ENCODE data around the gene HOXA4. TPM values are rescaled to one million over a fixed set of nuclear protein-coding genes. Genes with fewer than 3 reads are reported as not detected.

Gene HOXA4
- total and polyA plus RNA-seq, 10 of the 15 experiments (the other 5 are each of a cell fraction or from before 2014, with no cell fraction given), result 0.07 TPM; not detected in 9

DNA sequence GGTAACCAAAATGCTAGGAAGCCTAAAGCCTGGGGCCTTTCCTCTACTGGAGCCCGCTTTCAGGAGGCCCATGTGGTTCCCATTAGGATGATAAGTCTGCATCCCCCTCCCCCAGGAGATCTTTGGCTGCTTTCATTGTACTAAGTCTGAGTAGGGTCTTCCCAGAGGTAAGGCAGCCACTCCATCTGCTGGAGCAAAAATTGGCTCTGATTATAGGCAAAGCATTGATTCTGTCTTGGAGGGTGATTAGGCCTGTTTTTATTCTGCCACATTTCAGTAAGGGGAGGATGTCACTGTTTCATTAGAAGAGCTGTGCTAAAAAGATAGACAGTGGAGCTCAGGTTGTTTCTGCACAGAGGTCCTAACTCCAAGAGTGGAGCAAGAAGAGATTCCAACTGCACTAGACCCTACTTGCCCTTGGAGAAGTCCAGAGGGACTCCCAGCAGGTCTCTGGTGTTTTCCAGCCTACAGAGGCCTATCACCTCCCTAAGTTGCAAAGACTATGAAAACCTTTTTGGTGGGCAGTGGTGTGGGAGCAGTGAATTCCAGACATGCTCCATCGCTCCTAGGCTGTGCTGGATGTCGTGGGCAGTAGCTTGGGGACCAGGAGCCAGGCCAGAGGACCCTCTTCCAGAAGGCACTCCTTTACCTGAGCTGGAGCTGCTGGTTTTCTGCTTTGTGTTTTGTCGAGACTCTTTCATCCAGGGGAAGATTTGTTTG lies 20.9 kb downstream of the HOXA4 start (continued):
- TF ChIP-seq, protein P1, sequence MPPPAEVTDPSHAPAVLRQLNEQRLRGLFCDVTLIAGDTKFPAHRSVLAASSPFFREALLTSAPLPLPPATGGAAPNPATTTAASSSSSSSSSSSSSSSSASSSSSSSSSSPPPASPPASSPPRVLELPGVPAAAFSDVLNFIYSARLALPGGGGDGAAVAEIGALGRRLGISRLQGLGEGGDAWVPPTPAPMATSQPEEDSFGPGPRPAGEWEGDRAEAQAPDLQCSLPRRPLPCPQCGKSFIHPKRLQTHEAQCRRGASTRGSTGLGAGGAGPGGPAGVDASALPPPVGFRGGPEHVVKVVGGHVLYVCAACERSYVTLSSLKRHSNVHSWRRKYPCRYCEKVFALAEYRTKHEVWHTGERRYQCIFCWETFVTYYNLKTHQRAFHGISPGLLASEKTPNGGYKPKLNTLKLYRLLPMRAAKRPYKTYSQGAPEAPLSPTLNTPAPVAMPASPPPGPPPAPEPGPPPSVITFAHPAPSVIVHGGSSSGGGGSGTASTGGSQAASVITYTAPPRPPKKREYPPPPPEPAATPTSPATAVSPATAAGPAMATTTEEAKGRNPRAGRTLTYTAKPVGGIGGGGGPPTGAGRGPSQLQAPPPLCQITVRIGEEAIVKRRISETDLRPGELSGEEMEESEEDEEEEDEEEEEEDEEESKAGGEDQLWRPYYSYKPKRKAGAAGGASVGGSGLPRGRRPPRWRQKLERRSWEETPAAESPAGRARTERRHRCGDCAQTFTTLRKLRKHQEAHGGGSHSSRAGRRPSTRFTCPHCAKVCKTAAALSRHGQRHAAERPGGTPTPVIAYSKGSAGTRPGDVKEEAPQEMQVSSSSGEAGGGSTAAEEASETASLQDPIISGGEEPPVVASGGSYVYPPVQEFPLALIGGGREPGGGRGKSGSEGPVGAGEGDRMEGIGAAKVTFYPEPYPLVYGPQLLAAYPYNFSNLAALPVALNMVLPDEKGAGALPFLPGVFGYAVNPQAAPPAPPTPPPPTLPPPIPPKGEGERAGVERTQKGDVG (CRISPR knock-in tag; IDR thresholded peaks at IDR 0.05), result no peak

DNA sequence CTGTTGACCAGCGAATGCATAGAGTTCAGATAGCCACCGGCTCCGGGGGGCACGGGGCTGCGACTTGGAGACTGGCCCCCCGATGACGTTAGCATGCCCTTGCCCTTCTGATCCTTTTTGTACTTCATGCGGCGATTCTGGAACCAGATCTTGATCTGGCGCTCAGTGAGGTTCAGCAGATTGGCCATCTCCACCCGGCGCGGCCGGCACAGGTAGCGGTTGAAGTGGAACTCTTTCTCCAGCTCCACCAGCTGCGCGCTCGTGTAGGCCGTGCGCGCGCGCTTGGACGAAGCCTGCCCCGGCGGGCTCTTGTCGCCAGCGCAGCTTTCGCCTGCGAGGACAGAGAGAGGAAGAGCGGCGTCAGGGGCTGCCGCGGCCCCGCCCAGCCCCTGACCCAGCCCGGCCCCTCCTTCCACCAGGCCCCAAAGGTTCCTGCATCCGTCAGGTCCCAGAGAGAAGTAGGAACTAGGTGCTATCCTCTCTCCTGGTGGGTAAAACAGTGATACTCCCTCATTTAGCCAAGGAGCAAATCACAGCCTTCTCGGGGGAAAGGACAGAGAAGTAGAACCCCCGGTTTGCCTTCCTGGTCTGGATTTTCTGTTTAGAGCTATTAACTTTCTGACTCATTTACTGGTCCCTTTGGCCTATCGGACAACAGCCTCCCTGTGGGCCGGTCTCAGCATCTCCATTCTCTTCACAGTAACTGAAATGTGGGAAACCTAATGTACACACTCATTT lies 22.0 kb downstream of the HOXA4 start:
- no peak for FAIRE-seq
- ATAC-seq, result no peak
- H3K4me1 ChIP-seq (ENCODE audit: control insufficient read depth, insufficient read depth, low read length), result no peaks in the 10 kb centered on the region
- H3K9me3 ChIP-seq (replicated peaks; ENCODE audit: control insufficient read depth, insufficient read depth, low read length), result no peaks in the 10 kb centered on the region; the same call in 2 of the 3 replicates
- no peak overlapping the region for H3K4me2 ChIP-seq (ENCODE audit: control insufficient read depth, insufficient read depth)
- no peak overlapping the region for H3K4me3 ChIP-seq
- ChIA-PET RAD21 (ENCODE audit: unreplicated experiment) (interaction anchor here (0.8 kb wide), 1 partner anchor 421 kb away, joined by 3 read pairs; no protein-coding TSS in a partner anchor), SMC1A (ENCODE audit: uncharacterized antibody, unreplicated experiment) (no interaction called here), POLR2A (no interaction called here), CTCF (interaction anchor here (0.8 kb wide), 1 partner anchor 259 kb away, joined by 3 read pairs; no protein-coding TSS in a partner anchor)
- no peak for DNase-seq (ENCODE audit: low read depth, low spot score)
- H3K27ac ChIP-seq (ENCODE audit: control insufficient read depth, insufficient read depth), result no peak overlapping the region
- H3K36me3 ChIP-seq (ENCODE audit: control insufficient read depth in 2 of 2, insufficient read depth in 2 of 2, low read length in 1 of 2), result no peaks in the 10 kb centered on the region
- H3K27me3 ChIP-seq (replicated peaks in 1 of 2; ENCODE audit: control insufficient read depth in 2 of 2, insufficient read depth in 2 of 2, low read length in 1 of 2), result peaks cover 0 to 2% of the 10 kb centered on the region in 2 experiments; a peak in 3 of 4 replicates
- BruUV-seq (replicated peaks), result no TSS peak
- H3K79me2 ChIP-seq (ENCODE audit: control insufficient read depth, insufficient read depth, low read length), result no peaks in the 10 kb centered on the region
- H4K20me1 ChIP-seq (ENCODE audit: control insufficient read depth, insufficient read depth), result no peaks in the 10 kb centered on the region
- in situ Hi-C loops (cut with MboI) (no loop called here), intact Hi-C loops (cut with micrococcal nuclease; ENCODE audit: unreplicated experiment) (no loop called here)
- 91% methylated on average over 31 of the region's 41 CpGs for WGBS (ENCODE audit: insufficient coverage, insufficient replicate concordance, low lambda C conversion rate, missing lambda C conversion rate)
- no peak overlapping the region for H2AFZ ChIP-seq (ENCODE audit: control insufficient read depth, low read depth, low read length)
- no peak overlapping the region for H3K9ac ChIP-seq (ENCODE audit: control insufficient read depth, insufficient read depth, low read length)
- TF ChIP-seq, protein P2, sequence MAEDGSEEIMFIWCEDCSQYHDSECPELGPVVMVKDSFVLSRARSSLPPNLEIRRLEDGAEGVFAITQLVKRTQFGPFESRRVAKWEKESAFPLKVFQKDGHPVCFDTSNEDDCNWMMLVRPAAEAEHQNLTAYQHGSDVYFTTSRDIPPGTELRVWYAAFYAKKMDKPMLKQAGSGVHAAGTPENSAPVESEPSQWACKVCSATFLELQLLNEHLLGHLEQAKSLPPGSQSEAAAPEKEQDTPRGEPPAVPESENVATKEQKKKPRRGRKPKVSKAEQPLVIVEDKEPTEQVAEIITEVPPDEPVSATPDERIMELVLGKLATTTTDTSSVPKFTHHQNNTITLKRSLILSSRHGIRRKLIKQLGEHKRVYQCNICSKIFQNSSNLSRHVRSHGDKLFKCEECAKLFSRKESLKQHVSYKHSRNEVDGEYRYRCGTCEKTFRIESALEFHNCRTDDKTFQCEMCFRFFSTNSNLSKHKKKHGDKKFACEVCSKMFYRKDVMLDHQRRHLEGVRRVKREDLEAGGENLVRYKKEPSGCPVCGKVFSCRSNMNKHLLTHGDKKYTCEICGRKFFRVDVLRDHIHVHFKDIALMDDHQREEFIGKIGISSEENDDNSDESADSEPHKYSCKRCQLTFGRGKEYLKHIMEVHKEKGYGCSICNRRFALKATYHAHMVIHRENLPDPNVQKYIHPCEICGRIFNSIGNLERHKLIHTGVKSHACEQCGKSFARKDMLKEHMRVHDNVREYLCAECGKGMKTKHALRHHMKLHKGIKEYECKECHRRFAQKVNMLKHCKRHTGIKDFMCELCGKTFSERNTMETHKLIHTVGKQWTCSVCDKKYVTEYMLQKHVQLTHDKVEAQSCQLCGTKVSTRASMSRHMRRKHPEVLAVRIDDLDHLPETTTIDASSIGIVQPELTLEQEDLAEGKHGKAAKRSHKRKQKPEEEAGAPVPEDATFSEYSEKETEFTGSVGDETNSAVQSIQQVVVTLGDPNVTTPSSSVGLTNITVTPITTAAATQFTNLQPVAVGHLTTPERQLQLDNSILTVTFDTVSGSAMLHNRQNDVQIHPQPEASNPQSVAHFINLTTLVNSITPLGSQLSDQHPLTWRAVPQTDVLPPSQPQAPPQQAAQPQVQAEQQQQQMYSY (CRISPR knock-in tag; IDR thresholded peaks at IDR 0.05), result no peak
- TF ChIP-seq BACH1 (IDR thresholded peaks at IDR 0.05; ENCODE audit: borderline replicate concordance) (no peak), SUZ12 (IDR thresholded peaks at IDR 0.05; ENCODE audit: unreplicated experiment) (no peak), ATF3 (IDR thresholded peaks at IDR 0.05; ENCODE audit: borderline replicate concordance, extremely low read depth, low read depth, low read length) (no peak), ZNF384 (IDR thresholded peaks at IDR 0.05; ENCODE audit: borderline replicate concordance, low read depth, low read length) (no peak)
- TF ChIP-seq, protein P3, sequence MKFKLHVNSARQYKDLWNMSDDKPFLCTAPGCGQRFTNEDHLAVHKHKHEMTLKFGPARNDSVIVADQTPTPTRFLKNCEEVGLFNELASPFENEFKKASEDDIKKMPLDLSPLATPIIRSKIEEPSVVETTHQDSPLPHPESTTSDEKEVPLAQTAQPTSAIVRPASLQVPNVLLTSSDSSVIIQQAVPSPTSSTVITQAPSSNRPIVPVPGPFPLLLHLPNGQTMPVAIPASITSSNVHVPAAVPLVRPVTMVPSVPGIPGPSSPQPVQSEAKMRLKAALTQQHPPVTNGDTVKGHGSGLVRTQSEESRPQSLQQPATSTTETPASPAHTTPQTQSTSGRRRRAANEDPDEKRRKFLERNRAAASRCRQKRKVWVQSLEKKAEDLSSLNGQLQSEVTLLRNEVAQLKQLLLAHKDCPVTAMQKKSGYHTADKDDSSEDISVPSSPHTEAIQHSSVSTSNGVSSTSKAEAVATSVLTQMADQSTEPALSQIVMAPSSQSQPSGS (IDR thresholded peaks at IDR 0.05; ENCODE audit: low read length), result no peak
- TF ChIP-seq, protein P4, sequence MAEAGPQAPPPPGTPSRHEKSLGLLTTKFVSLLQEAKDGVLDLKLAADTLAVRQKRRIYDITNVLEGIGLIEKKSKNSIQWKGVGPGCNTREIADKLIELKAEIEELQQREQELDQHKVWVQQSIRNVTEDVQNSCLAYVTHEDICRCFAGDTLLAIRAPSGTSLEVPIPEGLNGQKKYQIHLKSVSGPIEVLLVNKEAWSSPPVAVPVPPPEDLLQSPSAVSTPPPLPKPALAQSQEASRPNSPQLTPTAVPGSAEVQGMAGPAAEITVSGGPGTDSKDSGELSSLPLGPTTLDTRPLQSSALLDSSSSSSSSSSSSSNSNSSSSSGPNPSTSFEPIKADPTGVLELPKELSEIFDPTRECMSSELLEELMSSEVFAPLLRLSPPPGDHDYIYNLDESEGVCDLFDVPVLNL (IDR thresholded peaks at IDR 0.05; ENCODE audit: low read depth, low read length), result no peak
